ENCODE results near the gene IPCEF1.
"Not testable (repeated sequence)": the region's sequence is repeated elsewhere in the genome, so short reads cannot be mapped to it uniquely, and the experiment has no call there.

The IPCEF1 gene

DNA sequence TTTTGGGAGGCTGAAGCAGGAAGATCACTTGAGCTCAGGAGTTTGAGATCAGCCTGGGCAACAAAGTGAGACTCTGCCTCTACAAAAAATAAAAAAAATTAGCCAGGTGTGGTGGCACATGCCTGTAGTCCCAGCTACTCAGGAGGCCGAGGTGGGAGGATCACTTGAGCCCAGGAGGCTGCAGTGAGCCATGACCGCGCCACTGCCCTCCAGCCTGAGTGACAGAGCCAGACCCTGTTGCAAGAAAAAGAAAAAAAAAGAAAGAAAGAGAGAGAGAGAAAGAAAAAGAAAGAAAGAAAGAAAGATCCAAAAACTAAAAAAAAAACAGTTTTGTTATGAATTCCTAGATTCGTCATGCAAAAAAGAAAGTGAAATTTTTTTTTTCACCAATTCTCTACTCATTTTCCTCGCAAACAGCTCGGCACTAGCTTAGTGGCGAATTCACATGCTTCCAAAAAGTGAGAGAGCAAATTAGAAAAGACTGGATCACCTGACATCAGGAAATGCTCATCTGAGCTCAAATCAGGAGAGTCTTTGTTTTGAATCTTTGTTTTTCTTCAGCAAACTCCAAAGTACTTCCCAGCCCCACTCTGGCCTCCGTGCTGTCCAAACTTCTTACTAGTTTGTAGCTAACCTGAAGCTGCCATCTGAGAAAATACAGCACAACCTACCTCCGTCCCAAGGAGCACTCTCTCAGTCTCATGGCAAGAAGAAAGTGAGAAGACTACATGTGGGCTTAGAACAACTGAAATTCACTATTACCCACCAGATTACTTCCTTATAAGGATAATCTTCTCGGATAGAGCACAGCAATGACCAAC lies 27.0 kb downstream of the IPCEF1 start:
- DNase-seq, result no peak

GRCh38 chr6:154327313-154327712 lies 29.3 kb downstream of the IPCEF1 start:
- DNase-seq, result not testable (repeated sequence)

DNA sequence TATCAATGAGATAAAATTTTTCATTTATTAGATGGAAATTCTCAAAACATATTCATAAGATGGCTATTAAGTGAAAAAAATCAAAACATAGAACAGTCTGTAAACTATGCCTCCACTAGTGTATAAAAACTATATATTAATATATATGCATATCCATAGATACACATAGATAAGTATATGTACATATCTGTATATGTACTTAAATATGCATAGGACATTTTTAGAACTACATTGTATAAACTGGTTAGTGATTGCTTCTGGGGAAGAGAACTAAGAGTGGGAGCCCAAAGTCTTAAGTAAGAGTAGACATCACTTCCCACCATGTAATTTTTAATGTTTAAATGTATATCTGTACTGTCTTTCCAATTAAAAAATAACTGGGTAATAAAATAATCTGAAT lies 31.5 kb downstream of the IPCEF1 start:
- no peak for DNase-seq

DNA sequence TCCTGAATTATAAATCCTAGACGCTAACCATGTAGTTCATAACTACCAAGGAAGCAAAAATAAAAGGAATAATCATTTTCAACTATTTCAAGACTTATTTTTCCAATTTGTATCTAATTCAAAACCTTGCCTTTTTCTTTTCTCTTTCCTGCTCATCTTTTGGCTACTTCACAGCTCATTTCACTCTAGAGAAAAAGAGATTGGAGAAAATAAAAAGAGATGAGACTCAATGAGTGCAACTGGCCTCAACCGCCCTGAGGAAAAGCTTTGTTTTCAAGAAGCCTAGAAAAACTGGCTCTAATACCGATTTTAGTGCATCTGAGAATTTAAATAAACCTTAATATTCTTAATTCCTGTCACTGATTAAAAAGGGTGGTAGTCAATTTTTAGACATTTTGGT lies 36.4 kb downstream of the IPCEF1 start:
- no peak for DNase-seq

DNA sequence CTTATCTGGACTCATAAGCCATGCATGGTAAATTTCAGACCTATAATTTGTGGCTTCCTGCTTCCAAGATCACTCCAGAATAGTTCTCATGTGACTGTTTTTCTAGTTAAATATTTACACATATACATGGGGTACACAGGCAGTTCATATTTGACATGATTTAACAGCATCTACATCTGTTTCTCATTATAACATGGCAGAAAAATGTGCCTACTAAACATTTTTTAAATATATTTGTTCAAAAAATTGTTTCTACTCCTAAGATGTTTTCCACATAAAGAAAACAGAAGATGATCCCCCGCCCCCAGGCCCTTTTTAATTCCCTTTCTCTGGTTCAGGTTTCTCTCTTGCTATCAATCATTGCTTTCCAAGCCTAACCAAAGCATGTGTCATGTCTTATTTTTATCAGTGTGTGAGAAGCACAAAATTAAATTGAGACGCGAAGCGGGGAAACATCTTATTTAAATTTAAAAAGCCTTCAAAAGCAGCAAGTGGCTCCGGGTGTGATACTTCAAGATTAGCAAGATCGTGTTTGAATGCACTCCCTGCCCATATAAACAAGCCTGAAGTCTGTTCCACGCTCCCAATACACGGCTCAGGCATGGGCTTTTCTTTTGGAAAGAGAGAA lies 37.3 kb downstream of the IPCEF1 start:
- DNase-seq, result no peak

DNA sequence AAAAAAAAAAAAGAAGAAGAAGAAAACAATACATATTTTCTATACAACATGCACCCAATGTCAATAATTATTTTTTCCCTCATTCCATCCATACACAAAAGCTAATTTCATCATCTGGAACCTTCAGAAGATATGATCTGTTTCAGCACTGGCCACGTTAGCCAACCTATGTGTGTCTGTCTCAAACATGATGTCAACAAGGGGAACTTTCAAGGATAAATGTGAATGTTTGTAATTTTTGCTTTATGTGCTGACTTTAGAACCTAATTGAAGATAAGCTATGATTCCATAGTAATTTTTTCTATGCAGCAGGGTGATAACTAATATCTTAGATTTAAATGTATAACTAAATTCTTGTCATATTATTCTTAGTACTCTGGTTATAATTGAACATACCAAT lies 37.9 kb downstream of the IPCEF1 start:
- no peak for DNase-seq

GRCh38 chr6:154316131-154316530 lies 40.5 kb downstream of the IPCEF1 start:
- no peak for DNase-seq

DNA sequence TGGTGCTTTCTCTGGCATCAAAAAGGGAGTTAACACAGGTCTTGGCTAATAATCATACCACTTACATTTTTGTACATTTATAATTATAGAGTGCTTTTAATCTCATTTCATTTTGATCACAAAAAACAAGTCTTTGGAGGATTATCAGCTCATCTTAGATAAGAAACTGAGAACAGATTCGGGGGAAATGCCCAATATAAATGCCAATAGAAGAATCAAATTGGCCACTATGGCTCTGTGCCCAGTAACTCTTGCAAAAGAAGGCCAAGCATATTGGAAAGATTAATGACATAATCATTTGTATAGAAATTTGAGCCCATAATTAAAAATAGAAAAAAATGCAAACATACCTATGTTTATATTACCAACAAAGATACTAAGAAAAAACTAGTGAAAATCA lies 42.5 kb downstream of the IPCEF1 start:
- DNase-seq, result no peak

DNA sequence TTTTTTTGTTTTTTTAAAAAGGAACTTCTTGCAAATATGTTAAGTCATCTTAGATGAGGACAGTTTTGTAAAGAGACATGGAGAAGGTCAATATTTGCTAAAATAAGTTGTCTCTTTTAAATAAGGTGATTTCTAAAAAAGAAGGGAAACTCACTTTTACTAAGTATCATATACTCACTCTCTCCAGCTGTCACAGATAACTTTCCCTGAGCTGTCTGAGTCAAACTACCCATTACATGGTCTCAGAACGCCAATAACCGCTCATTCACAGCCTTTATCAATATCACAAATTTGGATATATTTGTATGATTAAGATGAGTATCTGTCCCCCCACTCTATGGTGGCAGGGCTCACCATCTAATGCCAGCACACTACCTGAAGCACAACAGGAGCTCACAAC lies 47.6 kb downstream of the IPCEF1 start:
- DNase-seq, result no peak

DNA sequence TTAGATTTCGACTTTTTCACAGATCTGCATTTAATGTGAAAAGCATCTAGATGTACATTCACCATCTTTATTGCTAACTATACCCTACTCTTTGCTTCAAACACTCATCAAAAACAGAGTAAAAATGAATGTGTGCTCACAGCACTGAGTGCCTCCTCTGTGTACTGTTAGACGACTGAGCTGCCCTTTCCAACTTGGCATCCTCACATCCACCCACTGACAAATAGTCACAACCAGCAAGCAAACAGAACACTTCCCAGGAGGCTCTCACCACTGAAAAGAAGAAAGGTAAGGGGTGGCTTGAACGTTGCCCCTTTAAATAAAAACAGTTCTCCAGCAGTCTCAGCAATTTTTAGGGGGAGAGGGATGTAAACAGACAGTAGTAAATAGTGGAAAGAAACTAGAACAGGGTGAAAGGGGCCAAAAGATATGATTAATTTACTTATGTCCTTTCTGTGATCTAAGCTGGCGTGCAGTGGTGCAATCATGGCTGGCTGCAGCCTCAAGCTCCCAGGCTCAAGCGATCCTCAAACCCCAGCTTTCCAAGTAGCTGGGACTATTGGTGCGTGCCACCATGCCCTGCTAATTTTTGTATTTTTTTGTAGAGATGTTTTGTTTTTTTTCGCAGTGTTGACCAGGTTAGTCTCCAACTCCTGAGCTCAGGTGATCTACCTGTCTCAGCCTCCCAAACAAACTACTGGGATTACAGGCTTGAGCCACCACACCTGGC lies 48.7 kb downstream of the IPCEF1 start:
- DNase-seq, result no peak

GRCh38 chr6:154307147-154307546 lies 49.5 kb downstream of the IPCEF1 start:
- DNase-seq, result not testable (repeated sequence)

DNA sequence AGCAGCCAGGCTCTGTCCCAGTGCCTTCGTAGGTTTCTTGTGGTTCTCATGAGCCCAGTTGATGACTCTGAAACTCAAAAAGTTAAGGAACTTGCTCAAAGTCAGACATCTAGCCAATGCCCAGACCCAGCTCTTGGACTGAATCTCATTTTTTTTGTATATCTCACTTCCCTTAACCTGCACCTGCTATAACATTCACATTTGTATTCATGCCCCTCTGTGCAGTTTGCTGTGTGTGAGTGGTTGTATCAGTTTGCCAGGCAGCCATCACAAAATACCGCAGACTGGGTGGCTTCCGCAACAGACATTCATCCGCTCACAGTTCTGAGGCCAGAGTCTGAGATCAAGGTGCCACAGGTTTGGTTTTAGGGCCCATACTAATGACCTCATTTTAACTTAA lies 49.9 kb downstream of the IPCEF1 start:
- no peak for DNase-seq

- no peak for DNase-seq
Observed at GRCh38 chr6:154304191-154304590, 52.4 kb downstream of the IPCEF1 start.

GRCh38 chr6:154303642-154304041 lies 53.0 kb downstream of the IPCEF1 start:
- not testable (repeated sequence) for DNase-seq

DNA sequence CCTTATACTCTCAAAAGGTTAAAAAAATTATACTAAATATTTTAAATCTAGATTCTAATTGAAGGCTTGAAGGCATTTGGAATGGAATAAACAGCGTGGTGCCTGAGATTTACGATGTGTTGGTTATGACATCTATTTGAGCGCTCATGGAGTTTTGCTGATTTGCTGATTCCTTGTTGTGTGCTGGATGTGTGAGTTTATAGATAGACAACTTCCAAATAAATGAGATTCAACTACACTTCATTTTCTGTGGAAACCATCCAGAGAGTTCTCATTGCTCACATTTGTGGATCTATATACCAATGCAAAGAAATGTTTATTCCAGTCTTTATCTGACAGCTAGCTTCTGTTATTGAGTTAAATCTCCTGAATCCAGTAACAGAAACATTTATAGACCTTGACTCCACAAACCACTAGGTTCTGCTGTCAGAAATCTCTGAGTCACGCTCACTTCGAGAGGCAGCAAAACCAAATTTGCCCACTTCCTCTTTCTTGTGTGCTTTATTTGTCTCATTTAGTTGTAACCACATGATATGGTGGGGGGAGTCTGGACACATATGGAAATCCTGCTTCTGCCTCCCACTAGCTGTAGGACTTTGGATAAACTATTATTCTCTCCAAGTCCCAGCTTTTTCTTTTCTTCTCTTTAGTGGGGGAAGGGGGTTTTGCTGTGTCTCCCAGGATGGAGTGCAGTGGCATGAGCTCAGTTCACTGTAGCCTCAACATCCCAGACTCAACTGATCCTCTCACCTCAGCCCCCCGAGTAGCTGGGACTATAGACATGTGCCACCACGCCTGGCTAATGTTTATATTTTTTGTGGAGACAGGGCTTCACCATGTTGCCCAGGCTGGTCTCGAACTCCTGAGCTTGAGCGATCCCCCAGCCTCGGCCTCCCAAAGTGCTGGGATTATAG lies 54.5 kb downstream of the IPCEF1 start:
- no peak for DNase-seq

- no peak for DNase-seq
Observed at GRCh38 chr6:154301086-154301625, 55.4 kb downstream of the IPCEF1 start.

DNA sequence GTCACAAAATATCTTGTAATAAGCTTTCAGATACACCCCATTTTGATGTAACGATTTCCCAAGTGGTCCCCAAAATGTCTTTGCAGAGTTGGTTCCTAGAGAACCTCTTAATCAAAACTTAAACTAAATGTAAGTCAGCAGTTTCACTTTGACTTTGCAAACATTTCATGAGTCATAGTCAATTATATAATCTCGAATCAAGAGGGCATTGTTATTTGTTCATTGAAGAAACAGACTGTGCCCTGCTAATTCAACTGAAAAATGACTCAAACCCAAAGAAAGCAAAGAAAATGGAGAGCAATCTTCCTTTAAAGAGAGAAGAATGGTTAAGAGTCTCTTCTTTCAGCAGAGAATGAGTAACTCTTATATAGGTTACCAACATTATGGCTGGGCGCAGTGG lies 58.3 kb downstream of the IPCEF1 start:
- DNase-seq, result no peak

DNA sequence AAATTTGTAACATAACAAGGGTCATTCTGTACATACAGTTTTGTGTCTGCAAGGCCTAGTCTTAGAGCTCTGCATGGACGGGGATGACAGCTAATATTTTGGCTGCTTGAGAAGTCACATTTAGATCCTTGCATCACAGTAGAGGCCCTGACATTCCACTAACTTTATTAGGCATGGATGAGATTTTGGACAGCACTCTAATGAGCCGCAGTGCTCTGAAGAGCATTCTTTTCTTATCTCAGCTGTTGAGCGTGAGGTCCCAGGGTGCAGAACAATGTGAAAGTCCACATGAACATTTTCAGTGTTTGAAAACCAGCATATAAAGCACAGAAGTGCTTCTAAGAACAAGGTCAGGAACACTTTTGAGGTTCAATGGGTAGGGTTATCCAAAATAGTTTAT lies 58.9 kb downstream of the IPCEF1 start:
- no peak for DNase-seq

DNA sequence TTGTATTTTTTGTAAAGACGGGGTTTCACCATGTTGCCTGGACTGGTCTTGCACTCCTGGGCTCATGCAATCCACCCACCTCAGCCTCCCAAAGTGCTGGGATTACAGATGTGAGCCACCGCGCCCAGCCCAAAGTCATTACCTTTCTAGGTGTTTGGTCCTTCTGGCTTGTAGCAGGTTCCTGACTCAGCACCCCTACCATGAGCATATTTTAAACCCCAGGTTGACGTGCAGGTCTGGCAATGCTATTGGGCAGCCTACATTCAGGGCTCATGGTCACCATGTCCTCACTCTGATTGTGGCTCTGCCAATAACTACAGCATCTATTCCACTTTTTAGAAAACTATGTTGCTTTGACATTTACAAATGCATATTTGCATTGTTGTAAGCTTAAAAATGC lies 59.4 kb downstream of the IPCEF1 start:
- no peak for DNase-seq

- DNase-seq, result no peak
Observed at GRCh38 chr6:154295733-154296132, 60.9 kb downstream of the IPCEF1 start.

GRCh38 chr6:154292855-154293519 lies 63.6 kb downstream of the IPCEF1 start:
- no peak for DNase-seq

- no peak for DNase-seq
Observed at GRCh38 chr6:154292066-154292465, 64.5 kb downstream of the IPCEF1 start.

Data from activated CD4-positive, alpha-beta T cell treated with anti-CD3 and anti-CD28 coated beads, Interleukin-2, amount 50 U/mL, for 4 hours (primary cell).